Smooth muscle cell (in vitro differentiated cells): ENCODE data around the gene OR56A4. TPM values are rescaled to one million over a fixed set of nuclear protein-coding genes. Genes with fewer than 3 reads are reported as not detected.
"Not testable (repeated sequence)": the region's sequence is repeated elsewhere in the genome, so short reads cannot be mapped to it uniquely, and the experiment has no call there.

Experiments used
- DNase-seq: peaks from one replicate; lab custom pipeline; 2025; ENCODE audit not compliant: unreplicated experiment; lab: John Stamatoyannopoulos, UW
- H2AFZ ChIP-seq: fragments of 200-600 bp; sonication (generic); 2 replicates; pipeline ENCODE4 v1.6.0; 2016; ENCODE audit warnings: antibody characterized with exemption, low read depth, mild to moderate bottlenecking
- H3F3A ChIP-seq: fragments of 200-600 bp; sonication (generic); 2 replicates; pipeline ENCODE4 v1.6.0; 2017; ENCODE audit warnings: antibody characterized with exemption, low read depth
- H3K27ac ChIP-seq: fragments of 200-600 bp; sonication (generic); 2 replicates; pipeline ENCODE4 v1.5.1; 2016; ENCODE audit warnings: low read depth, mild to moderate bottlenecking
- H3K27me3 ChIP-seq: fragments of 200-600 bp; sonication (generic); 2 replicates; pipeline ENCODE4 v1.6.1; 2016; ENCODE audit warnings: low read depth, mild to moderate bottlenecking
- H3K36me3 ChIP-seq: fragments of 200-600 bp; sonication (generic); 2 replicates; pipeline ENCODE4 v1.5.1; 2016; ENCODE audit warnings: low read depth
- H3K4me1 ChIP-seq: fragments of 200-600 bp; sonication (generic); 2 replicates; pipeline ENCODE4 v1.5.1; 2016; ENCODE audit warnings: low read depth
- H3K4me2 ChIP-seq: fragments of 200-600 bp; sonication (generic); 2 replicates; pipeline ENCODE4 v1.6.0; 2016; ENCODE audit warnings: mild to moderate bottlenecking
- H3K4me3 ChIP-seq: fragments of 200-600 bp; sonication (generic); 2 replicates; pipeline ENCODE4 v1.5.1; 2016; ENCODE audit warnings: mild to moderate bottlenecking
- H3K79me2 ChIP-seq: fragments of 200-600 bp; sonication (generic); 2 replicates; pipeline ENCODE4 v1.6.0; 2016; ENCODE audit warnings: low read depth, mild to moderate bottlenecking
- H3K9ac ChIP-seq: fragments of 200-600 bp; sonication (generic); 2 replicates; pipeline ENCODE4 v1.6.0; 2016; ENCODE audit warnings: low read depth
- H3K9me3 ChIP-seq: fragments of 200-600 bp; sonication (generic); replicated peaks from 2 replicates; pipeline ENCODE4 v1.5.1; 2016; ENCODE audit warnings: low read depth
- H4K20me1 ChIP-seq: fragments of 200-600 bp; sonication (generic); 2 replicates; pipeline ENCODE4 v1.6.0; 2016; ENCODE audit warnings: low read depth
- CTCF ChIP-seq: fragments of 200-600 bp; sonication (generic); IDR thresholded peaks from 2 replicates; pipeline ENCODE4 v1.5.1; 2017; ENCODE audit warnings: borderline replicate concordance, mild to moderate bottlenecking, antibody characterized with exemption; ENCODE audit not compliant: insufficient read depth, poor library complexity, severe bottlenecking
- WGBS: methylation state at CpG from one replicate; pipeline ENCODE4 v1.1.7; 2016; ENCODE audit warnings: low lambda C conversion rate; 5-methylcytosine and 5-hydroxymethylcytosine counted together
- polyA plus RNA-seq: library from polyadenylated mRNA; unstranded; fragments of >200 nt; fragmentation: Nextera tagmentation; extraction: Ambion mirVana; gene quantifications from 2 replicates; pipeline ENCODE4 v1.2.1, GENCODE V29; 2016
- small RNA-seq: library from RNA; depleted of rRNA; stranded (forward); fragments of <200 nt; gene quantifications from one replicate; pipeline ENCODE3, GENCODE V24; 2014
- total RNA-seq: library from RNA; depleted of rRNA; stranded (reverse); fragments of >200 nt; gene quantifications from 2 replicates; pipeline ENCODE4 v1.2.3, GENCODE V29; 2014

OR56A4 gene
- total and polyA plus RNA-seq, 2 experiments from 2014 or later: 0.13 TPM; not detected in 1

GRCh38 chr11:5967708-5968107 is 39.0 kb downstream of the OR56A4 start:
- H3K36me3 ChIP-seq: no peaks in the 10 kb centered on the region
- WGBS: 61% methylated on average over 3 of the region's 3 CpGs

GRCh38 chr11:5966958-5967357 is 39.8 kb downstream of the OR56A4 start:
- Histone ChIP-seq H3K4me3 (no peak overlapping the region), H3K27me3 (peaks cover 6% of the 10 kb centered on the region), H3K9me3 (no peaks in the 10 kb centered on the region), H3K4me2 (no peak overlapping the region), H2AFZ (no peak overlapping the region), H3K9ac (no peak overlapping the region), H3K27ac (no peak overlapping the region), H3K4me1 (no peaks in the 10 kb centered on the region), H3K36me3 (no peaks in the 10 kb centered on the region), H4K20me1 (no peaks in the 10 kb centered on the region), H3K79me2 (no peaks in the 10 kb centered on the region), H3F3A (no peaks in the 10 kb centered on the region)
- no peak for TF ChIP-seq CTCF
- WGBS: 90% methylated on average over 2 of the region's 2 CpGs
- DNase-seq: no peak

More at GRCh38 chr11:5967708-5968107, 39.0 kb downstream of the OR56A4 start:
- Histone ChIP-seq H3K27me3 (peaks cover 6% of the 10 kb centered on the region), H3F3A (no peaks in the 10 kb centered on the region), H4K20me1 (no peaks in the 10 kb centered on the region), H3K4me2 (no peak overlapping the region), H3K27ac (no peak overlapping the region), H3K4me1 (no peaks in the 10 kb centered on the region), H3K79me2 (no peaks in the 10 kb centered on the region), H3K9me3 (no peaks in the 10 kb centered on the region), H2AFZ (no peak overlapping the region), H3K9ac (no peak overlapping the region), H3K4me3 (no peak overlapping the region)
- TF ChIP-seq CTCF: no peak
- DNase-seq: no peak

GRCh38 chr11:5960704-5961320 is 45.9 kb downstream of the OR56A4 start:
- H3K4me3 ChIP-seq, H3K27ac ChIP-seq, H3F3A ChIP-seq, H3K9me3 ChIP-seq, H3K4me1 ChIP-seq, H4K20me1 ChIP-seq, H3K27me3 ChIP-seq, H2AFZ ChIP-seq, H3K36me3 ChIP-seq, DNase-seq, H3K79me2 ChIP-seq, H3K9ac ChIP-seq, H3K4me2 ChIP-seq: not testable (repeated sequence)
- WGBS: 92% methylated on average over 23 of the region's 40 CpGs

GRCh38 chr11:5955586-5955985 is 51.2 kb downstream of the OR56A4 start:
- Histone ChIP-seq H3K4me2 (no peak overlapping the region), H3K36me3 (no peaks in the 10 kb centered on the region), H3K9ac (no peak overlapping the region), H3K79me2 (no peaks in the 10 kb centered on the region), H3K4me3 (no peak overlapping the region), H2AFZ (no peak overlapping the region), H3K4me1 (no peaks in the 10 kb centered on the region), H3K27ac (no peak overlapping the region), H3K27me3 (no peaks in the 10 kb centered on the region), H3K9me3 (no peaks in the 10 kb centered on the region), H3F3A (no peaks in the 10 kb centered on the region), H4K20me1 (no peaks in the 10 kb centered on the region)
- TF ChIP-seq CTCF: no peak
- 90% methylated on average over 3 of the region's 3 CpGs for WGBS
- no peak for DNase-seq

Small RNA genes lying within 50 kb of the gene (small RNA-seq; reads per million reads assigned to genes)
- gene RNA5SP329: not detected

Other genes with a start within 250 kb of the OR56A4 start
- gene OR52N5, start 223.6 kb downstream of the OR56A4 start, total RNA-seq: not detected in 2 replicates
- not detected in 2 replicates for gene OR52N5, start 223.6 kb downstream of the OR56A4 start, polyA plus RNA-seq
- gene OR52N1, start 215.7 kb downstream of the OR56A4 start, total RNA-seq: not detected in 2 replicates
- gene OR52N1, start 215.7 kb downstream of the OR56A4 start, polyA plus RNA-seq: not detected in 2 replicates
- not detected in 2 replicates for gene OR52N2, start 198.0 kb downstream of the OR56A4 start, total RNA-seq
- not detected in 2 replicates for gene OR52N2, start 198.0 kb downstream of the OR56A4 start, polyA plus RNA-seq
- not detected in 2 replicates for gene OR52E6, start 165.0 kb downstream of the OR56A4 start, total RNA-seq
- not detected in 2 replicates for gene OR52E6, start 165.0 kb downstream of the OR56A4 start, polyA plus RNA-seq
- not detected in 2 replicates for gene OR52E8, start 149.3 kb downstream of the OR56A4 start, total RNA-seq
- not detected in 2 replicates for gene OR52E8, start 149.3 kb downstream of the OR56A4 start, polyA plus RNA-seq
- gene OR52E4, start 126.3 kb downstream of the OR56A4 start, total RNA-seq: 0.22 TPM in 1 of 2 replicates, not detected in the other
- not detected in 2 replicates for gene OR52E4, start 126.3 kb downstream of the OR56A4 start, polyA plus RNA-seq
- gene OR52E5, start 113.7 kb downstream of the OR56A4 start, total RNA-seq: not detected in 2 replicates
- not detected in 2 replicates for gene OR52E5, start 113.7 kb downstream of the OR56A4 start, polyA plus RNA-seq
- not detected in 2 replicates for gene OR56A3, start 64.7 kb downstream of the OR56A4 start, total RNA-seq
- not detected in 2 replicates for gene OR56A3, start 64.7 kb downstream of the OR56A4 start, polyA plus RNA-seq
- gene OR56A5, start 38.5 kb downstream of the OR56A4 start, total RNA-seq: 2.2 TPM in 1 of 2 replicates, not detected in the other
- gene OR56A5, start 38.5 kb downstream of the OR56A4 start, polyA plus RNA-seq: not detected in 2 replicates
- gene OR52L1, start 20.0 kb downstream of the OR56A4 start, total RNA-seq: 0.18 TPM in 1 of 2 replicates, not detected in the other
- not detected in 2 replicates for gene OR52L1, start 20.0 kb downstream of the OR56A4 start, polyA plus RNA-seq
- gene OR56A1, start 23.8 kb upstream of the OR56A4 start, total RNA-seq: 0.04 and 0.22 TPM in 2 replicates
- gene OR56A1, start 23.8 kb upstream of the OR56A4 start, polyA plus RNA-seq: not detected in 2 replicates
- not detected in 2 replicates for gene OR56B4, start 100.7 kb upstream of the OR56A4 start, total RNA-seq
- 0.15 TPM in 1 of 2 replicates, not detected in the other for gene OR56B4, start 100.7 kb upstream of the OR56A4 start, polyA plus RNA-seq
- not detected in 2 replicates for gene OR52B2, start 163.4 kb upstream of the OR56A4 start, total RNA-seq
- not detected in 2 replicates for gene OR52B2, start 163.4 kb upstream of the OR56A4 start, polyA plus RNA-seq
- not detected in 2 replicates for gene OR52W1, start 192.3 kb upstream of the OR56A4 start, total RNA-seq
- not detected in 2 replicates for gene OR52W1, start 192.3 kb upstream of the OR56A4 start, polyA plus RNA-seq
- not detected in 2 replicates for gene C11orf42, start 198.6 kb upstream of the OR56A4 start, total RNA-seq
- 0.41 TPM in 1 of 2 replicates, not detected in the other for gene C11orf42, start 198.6 kb upstream of the OR56A4 start, polyA plus RNA-seq
- 16.2 and 17.9 TPM in 2 replicates for gene FHIP1B, start 227.7 kb upstream of the OR56A4 start, total RNA-seq
- 16.2 and 22.1 TPM in 2 replicates for gene FHIP1B, start 227.7 kb upstream of the OR56A4 start, polyA plus RNA-seq
- gene CNGA4, start 232.1 kb upstream of the OR56A4 start, total RNA-seq: 0.58 TPM in 1 of 2 replicates, not detected in the other
- gene CNGA4, start 232.1 kb upstream of the OR56A4 start, polyA plus RNA-seq: not detected in 2 replicates